A549 (cell line): Measurements from ENCODE around the gene EFNA3. TPM values are rescaled to one million over a fixed set of nuclear protein-coding genes. Genes with fewer than 3 reads are reported as not detected.
A peak's percentile ranks its signal among the peaks of the same experiment; 100 is the strongest.

ENCODE experiments used
- ATAC-seq, 2 experiments: fragments of 200-7000 bp in 1 of 2; fragments of >200 bp in 1 of 2; cut with Nextera tagmentation in 1 of 2; cut with Tn5 transposase in 1 of 2; 3 replicates each; pipeline versions ENCODE4 v1.8.0 to v1.9.1; 2018 to 2020; ENCODE audit warnings: mild to moderate bottlenecking in 1 of 2, moderate library complexity in 1 of 2
- CTCF ChIA-PET: fragments of 300-600 bp; sonication (Branson Sonifier 250); formaldehyde crosslinking; extraction: SDS; loops from one replicate; lab custom pipeline; 2021; ENCODE audit warnings: antibody characterized with exemption, inconsistent platforms; lab: Yijun Ruan, JAX
- POLR2A ChIA-PET: fragments of 350-600 bp; formaldehyde crosslinking; extraction: SDS; loops from one replicate; lab custom pipeline; 2021; ENCODE audit warnings: antibody characterized with exemption, inconsistent platforms; lab: Yijun Ruan, JAX
- DNase-seq, 2 experiments: peaks; one replicate each; pipeline versions ENCODE4 v3.0.0 to v3.0.0-alpha.2; 2011 to 2016; ENCODE audit warnings: low read depth in 1 of 2, low spot score in 1 of 2
- FAIRE-seq: peaks from 2 replicates; lab custom pipeline; 2011; peaks lifted over from hg19 to GRCh38; lab: Jason Lieb, UNC
- H3K27ac ChIP-seq, 2 experiments: fragments of >200 bp; sonication (Bioruptor Twin); formaldehyde crosslinking; 3 replicates each; pipeline ENCODE4 v1.5.1; 2016 to 2017
- H3K4me1 ChIP-seq: fragments of >200 bp; sonication (Bioruptor Twin); formaldehyde crosslinking; 3 replicates; pipeline ENCODE4 v1.6.1; 2016
- H3K4me2 ChIP-seq: fragments of >200 bp; sonication (Bioruptor Twin); formaldehyde crosslinking; 3 replicates; pipeline ENCODE4 v1.6.1; 2016
- H3K4me3 ChIP-seq: fragments of >200 bp; sonication (Bioruptor Twin); formaldehyde crosslinking; 3 replicates; pipeline ENCODE4 v1.5.1; 2016
- H3K9me3 ChIP-seq: fragments of >200 bp; sonication (Bioruptor Twin); formaldehyde crosslinking; 3 replicates; pipeline ENCODE4 v1.6.1; 2016
- ATOH8 ChIP-seq: fragments of 250-450 bp; sonication (Bioruptor Pico); IDR thresholded peaks from 2 replicates; pipeline ENCODE4 v1.5.0; 2020; ENCODE audit warnings: low read depth, mild to moderate bottlenecking, moderate library complexity
- CBX2 ChIP-seq: fragments of 200-600 bp; sonication (generic); IDR thresholded peaks from 2 replicates; pipeline ENCODE4 v1.6.1; 2016; ENCODE audit warnings: low read depth, mild to moderate bottlenecking, borderline replicate concordance
- CEBPB ChIP-seq, 2 experiments: fragments of >200 bp in 1 of 2; sonication (Bioruptor Twin) in 1 of 2; formaldehyde crosslinking in 1 of 2; IDR thresholded peaks; 2 replicates each; pipeline ENCODE4 v1.6.1; 2012 to 2016
- CHD2 ChIP-seq: fragments of 150-350 bp; IDR thresholded peaks from 2 replicates; pipeline ENCODE4 v1.6.1; 2014; ENCODE audit warnings: low read length; ENCODE audit not compliant: partially characterized antibody
- EHF ChIP-seq: fragments of 250-450 bp; sonication (Bioruptor Pico); IDR thresholded peaks from 2 replicates; pipeline ENCODE4 v1.5.0; 2020; ENCODE audit warnings: mild to moderate bottlenecking
- EP300 ChIP-seq, 2 experiments: fragments of >200 bp; sonication (Bioruptor Twin); formaldehyde crosslinking; IDR thresholded peaks; 2 replicates in 1 of 2; 3 replicates in 1 of 2; pipeline ENCODE4 v1.6.1; 2016 to 2017
- GATA3 ChIP-seq: IDR thresholded peaks from 2 replicates; pipeline ENCODE4 v1.6.1; 2012; ENCODE audit warnings: borderline replicate concordance
- JUNB ChIP-seq: fragments of >200 bp; sonication (Bioruptor Twin); formaldehyde crosslinking; IDR thresholded peaks from 2 replicates; pipeline ENCODE4 v1.6.1; 2016
- MAX ChIP-seq: IDR thresholded peaks from 2 replicates; pipeline ENCODE4 v1.6.1; 2012
- MYC ChIP-seq: IDR thresholded peaks from 2 replicates; pipeline ENCODE4 v1.6.1; 2012; ENCODE audit warnings: mild to moderate bottlenecking, inconsistent platforms, low read length, improper control_type of control experiment, borderline replicate concordance
- NFE2L2 ChIP-seq: fragments of 150-350 bp; conservative IDR thresholded peaks from 2 replicates; pipeline ENCODE4 v1.6.1; 2014; ENCODE audit warnings: low read length
- PHF8 ChIP-seq: fragments of 200-600 bp; sonication (generic); IDR thresholded peaks from 2 replicates; pipeline ENCODE4 v1.6.1; 2016; ENCODE audit warnings: low read depth, mild to moderate bottlenecking, antibody characterized with exemption, moderate library complexity, borderline replicate concordance
- POLR2A ChIP-seq: IDR thresholded peaks from 2 replicates; pipeline ENCODE4 v1.6.1; 2012; ENCODE audit warnings: mild to moderate bottlenecking, low read length
- RAD21 ChIP-seq, 2 experiments: fragments of >200 bp in 1 of 2; sonication (Bioruptor Twin) in 1 of 2; formaldehyde crosslinking in 1 of 2; IDR thresholded peaks in 1 of 2; conservative IDR thresholded peaks in 1 of 2; 2 replicates in 1 of 2; 3 replicates in 1 of 2; pipeline ENCODE4 v1.6.1; 2012 to 2018; ENCODE audit warnings: inconsistent platforms in 1 of 2
- RARB ChIP-seq: fragments of 250-450 bp; sonication (Bioruptor Pico); IDR thresholded peaks from 2 replicates; pipeline ENCODE4 v1.8.0; 2021; ENCODE audit warnings: mild to moderate bottlenecking, moderate library complexity
- REST ChIP-seq: fragments of 200-600 bp; sonication (generic); IDR thresholded peaks from 2 replicates; pipeline ENCODE4 v1.6.1; 2016; ENCODE audit warnings: antibody characterized with exemption, mild to moderate bottlenecking, moderate library complexity
- RFX5 ChIP-seq: fragments of 450-650 bp; IDR thresholded peaks from 2 replicates; pipeline ENCODE4 v1.7.1; 2014; ENCODE audit warnings: antibody characterized with exemption, mild to moderate bottlenecking, moderate library complexity
- RNF2 ChIP-seq: fragments of 200-600 bp; sonication (generic); IDR thresholded peaks from 2 replicates; pipeline ENCODE4 v1.6.1; 2016; ENCODE audit warnings: low read depth, mild to moderate bottlenecking, antibody characterized with exemption, moderate library complexity, borderline replicate concordance
- TFCP2L1 ChIP-seq: fragments of 250-450 bp; sonication (Bioruptor Pico); IDR thresholded peaks from 2 replicates; pipeline ENCODE4 v1.5.0; 2021; ENCODE audit warnings: mild to moderate bottlenecking
- WGBS: methylation state at CpG from one replicate; pipeline ENCODE4 v1.1.6; 2017; ENCODE audit errors: missing lambda C conversion rate; 5-methylcytosine and 5-hydroxymethylcytosine counted together
- polyA minus RNA-seq: library from RNA; depleted of rRNA, polyadenylated mRNA; stranded (reverse); fragments of >200 nt; gene quantifications from 2 replicates; pipeline ENCODE4 v1.2.3, GENCODE V29; 2011; rRNA and poly(A)+ RNA removed
- polyA plus RNA-seq, 4 experiments: library from polyadenylated mRNA; depleted of rRNA in 3 of 4; stranded (reverse); fragments of >200 nt; fragmentation: RNase III in 1 of 4; extraction: RNeasy Plus Mini Kit Qiagen cat#74134 plus additional on column Dnase treatment in 1 of 4; gene quantifications; 2 replicates in 3 of 4; 3 replicates in 1 of 4; pipeline ENCODE4 v1.2.3, GENCODE V29; 2011 to 2017

The EFNA3 gene
- 1.9 and 2.6 TPM in 2 replicates for polyA plus RNA-seq (2011; rRNA removed)
- 2.6 and 3.0 TPM in 2 replicates for polyA plus RNA-seq (2012; cell fraction: cytosol; rRNA removed)
- polyA plus RNA-seq (2012; cell fraction: nucleus; rRNA removed) = 2.7 and 3.3 TPM in 2 replicates
- polyA plus RNA-seq (2017; fragmentation: RNase III; extraction: RNeasy Plus Mini Kit Qiagen cat#74134 plus additional on column Dnase treatment) = 2.0 to 3.2 TPM (median 2.7 TPM) in 3 replicates
- polyA minus RNA-seq = 2.6 and 4.0 TPM in 2 replicates

- peak; percentile 9 to 41; a peak in 4 of 6 replicates for ATAC-seq
- 5% methylated on average over 15 of the region's 59 CpGs for WGBS
- DNase-seq = peak; percentile 50 to 77
- Histone ChIP-seq H3K4me2 (peak within 1 kb of the TSS; percentile 99), H3K9me3 (no peaks in the 10 kb centered on the region), H3K27ac (peak within 1 kb of the TSS; percentile 50 to 78; a peak in 5 of 6 replicates), H3K4me1 (peaks cover 44% of the 10 kb centered on the region), H3K4me3 (peak within 1 kb of the TSS; percentile 55)
- POLR2A ChIA-PET = no interaction called here
- TF ChIP-seq GATA3 = no peak; the same call in 1 of the 2 replicates
- no peak for TF ChIP-seq EP300 (IDR thresholded peaks at IDR 0.05)
- TF ChIP-seq NFE2L2 = no peak
- TF ChIP-seq RARB (CRISPR knock-in tag) = no peak
- no peak for TF ChIP-seq RFX5
- no peak for TF ChIP-seq TFCP2L1 (CRISPR knock-in tag)
- no peak for TF ChIP-seq CEBPB (IDR thresholded peaks at IDR 0.05)
- TF ChIP-seq MYC = no peak
- no peak for TF ChIP-seq REST
- TF ChIP-seq CBX2 = no peak
- no peak for TF ChIP-seq RNF2
- TF ChIP-seq MAX = no peak
- TF ChIP-seq POLR2A = no peak
- no peak for TF ChIP-seq PHF8
- no peak for TF ChIP-seq JUNB
- CTCF ChIA-PET = interaction anchor here (0.9 to 17.9 kb wide), 5 partner anchors 9 to 409 kb away, joined by 3 to 319 read pairs (median 3); partner anchors contain the start of genes ADAM15 and EFNA4
- no peak for FAIRE-seq
Measured at GRCh38 chr1:155078469-155079209, at the start of gene EFNA3. TSS of gene EFNA3 (plus strand) at chr1:155078837. CDS start at chr1:155078942, 105 bp downstream.

- Histone ChIP-seq H3K4me1 (peaks cover 27% of the 10 kb centered on the region), H3K27ac (peak overlapping the region in 1 of 2 experiments; percentile 48; a peak in 2 of 6 replicates), H3K4me2 (no peak overlapping the region), H3K9me3 (no peaks in the 10 kb centered on the region), H3K4me3 (no peak overlapping the region)
- DNase-seq (no peak), FAIRE-seq (no peak), ATAC-seq (peak in 1 of 2 experiments; percentile 16; a peak in 2 of 6 replicates)
- ChIA-PET POLR2A (no interaction called here), CTCF (interaction anchor here (0.9 to 1.2 kb wide), 2 partner anchors 55 to 62 kb away, joined by 3 to 5 read pairs; no protein-coding TSS in a partner anchor)
- WGBS = 94% methylated on average over 11 of the region's 16 CpGs
- TF ChIP-seq RNF2 (no peak), CBX2 (no peak), EHF (CRISPR knock-in tag) (no peak), CHD2 (no peak), RAD21 (conservative IDR thresholded peaks at IDR 0.05 in 1 of 2, IDR thresholded peaks at IDR 0.05 in 1 of 2) (no peak), ATOH8 (no peak)
Measured at GRCh38 chr1:155029513-155030242, 49.0 kb upstream of the EFNA3 start.
